K562 (cell line): Measurements from ENCODE around the gene EIF3I. TPM values are rescaled to one million over a fixed set of nuclear protein-coding genes. Genes with fewer than 3 reads are reported as not detected.

Source experiments
- ATAC-seq: fragments of 200-7000 bp; cut with Tn5 transposase; 3 replicates; pipeline ENCODE4 v1.9.1; 2020; ENCODE audit warnings: moderate library complexity
- BruUV-seq: library from RNA; stranded (reverse); fragments of 400-500 nt; replicated peaks from 2 replicates; lab custom pipeline; 2021; lab: Mats Ljungman, UMichigan
- CTCF ChIA-PET: fragments of 300-600 bp; formaldehyde crosslinking; extraction: SDS; loops from one replicate; lab custom pipeline; 2021; ENCODE audit warnings: low intra/inter-chr PET ratio; lab: Yijun Ruan, JAX
- POLR2A ChIA-PET: fragments of 300-600, 350-650 bp; sonication (Branson Sonifier 250); formaldehyde crosslinking; extraction: SDS; loops from one replicate; lab custom pipeline; 2021; ENCODE audit warnings: antibody characterized with exemption, inconsistent platforms; lab: Yijun Ruan, JAX
- DNase-seq, 4 experiments: peaks; one replicate each; pipeline versions ENCODE4 v3.0.0 to v3.0.0-alpha.2; 2011 to 2018; ENCODE audit warnings: low spot score in 3 of 4, mixed read lengths in 3 of 4; ENCODE audit errors: extremely low read depth in 1 of 4
- FAIRE-seq: peaks from 2 replicates; lab custom pipeline; 2011; peaks lifted over from hg19 to GRCh38; lab: Jason Lieb, UNC
- H2AFZ ChIP-seq: 2 replicates; pipeline ENCODE4 v1.6.0; 2011; ENCODE audit warnings: low read depth, low read length, control low read depth, inconsistent platforms
- H3K27ac ChIP-seq: fragments of 200-600 bp; 3 replicates; pipeline ENCODE4 v1.8.0; 2011; ENCODE audit warnings: low read depth, mild to moderate bottlenecking, control low read depth, inconsistent platforms, low read length, moderate library complexity, mixed read lengths; ENCODE audit errors: extremely low read depth
- H3K27me3 ChIP-seq, 2 experiments: fragments of 300-600 bp in 1 of 2; 2 replicates in 1 of 2; 3 replicates in 1 of 2; pipeline versions ENCODE4 v1.6.0 to v1.8.0; 2011; ENCODE audit warnings: inconsistent platforms in 2 of 2, low read length in 2 of 2, mild to moderate bottlenecking in 1 of 2, mixed read lengths in 1 of 2, moderate library complexity in 1 of 2; ENCODE audit not compliant: control insufficient read depth in 2 of 2, insufficient read depth in 2 of 2
- H3K36me3 ChIP-seq: fragments of 300-600 bp; 3 replicates; pipeline ENCODE4 v1.8.0; 2011; ENCODE audit warnings: mild to moderate bottlenecking, low read length, inconsistent platforms; ENCODE audit not compliant: control insufficient read depth, insufficient read depth
- H3K4me1 ChIP-seq, 2 experiments: fragments of 200-600 bp in 1 of 2; replicated peaks in 1 of 2; 2 replicates in 1 of 2; 3 replicates in 1 of 2; pipeline versions ENCODE4 v1.5.1 to v1.8.0; 2011; ENCODE audit warnings: inconsistent platforms in 2 of 2, low read length in 2 of 2, mild to moderate bottlenecking in 1 of 2, mixed read lengths in 1 of 2, moderate library complexity in 1 of 2; ENCODE audit not compliant: control insufficient read depth in 2 of 2, insufficient read depth in 2 of 2
- H3K4me2 ChIP-seq: 2 replicates; pipeline ENCODE4 v1.6.1; 2011; ENCODE audit warnings: low read length, control low read depth, inconsistent platforms, mixed read lengths; ENCODE audit not compliant: insufficient read depth
- H3K4me3 ChIP-seq: fragments of 200-600 bp; sonication (generic), shearing (Covaris generic); 2 replicates; pipeline ENCODE4 v1.5.1; 2016; ENCODE audit warnings: control low read depth, inconsistent platforms
- H3K79me2 ChIP-seq: fragments of 200-600 bp; 3 replicates; pipeline ENCODE4 v1.8.0; 2011; ENCODE audit warnings: low read length, inconsistent platforms; ENCODE audit not compliant: control insufficient read depth, insufficient read depth
- H3K9ac ChIP-seq, 2 experiments: 2 replicates each; pipeline versions ENCODE4 v1.6.0 to v1.6.1; 2011; ENCODE audit warnings: low read depth in 2 of 2, low read length in 2 of 2, control low read depth in 1 of 2, inconsistent platforms in 1 of 2, mild to moderate bottlenecking in 1 of 2, mixed read lengths in 1 of 2; ENCODE audit not compliant: insufficient read depth in 1 of 2
- H3K9me1 ChIP-seq: one replicate; pipeline ENCODE4 v1.6.0; 2011; ENCODE audit warnings: inconsistent platforms, mild to moderate bottlenecking, low read length, moderate library complexity; ENCODE audit not compliant: control insufficient read depth, insufficient read depth
- H3K9me3 ChIP-seq: replicated peaks from 2 replicates; pipeline ENCODE4 v1.5.1; 2011; ENCODE audit warnings: low read depth, low read length, inconsistent platforms; ENCODE audit not compliant: control insufficient read depth, insufficient read depth
- H4K20me1 ChIP-seq: replicated peaks from 2 replicates; pipeline ENCODE4 v1.6.1; 2011; ENCODE audit warnings: low read length, inconsistent platforms, mixed read lengths; ENCODE audit not compliant: control insufficient read depth, insufficient read depth
- HNRNPL ChIP-seq: fragments of 200-400 bp; formaldehyde crosslinking; IDR thresholded peaks from 2 replicates; pipeline ENCODE4 v1.6.1; 2017; ENCODE audit warnings: low read depth, mild to moderate bottlenecking, low read length
- WGBS: fragments of 100-300 bp; shearing (Covaris generic); methylation state at CpG from one replicate; pipeline ENCODE4 v1.1.6; 2016; ENCODE audit warnings: low coverage, mixed read lengths; ENCODE audit not compliant: insufficient coverage; ENCODE audit errors: missing lambda C conversion rate; 5-methylcytosine and 5-hydroxymethylcytosine counted together
- in situ Hi-C: fragments of 300-500 bp; cut with MboI; formaldehyde crosslinking; loops from 4 replicates; pipeline ENCODE4 v1.15.0; 2018; ENCODE audit warnings: inconsistent platforms, mixed read lengths
- intact Hi-C: fragments of 100-400 bp; cut with micrococcal nuclease; formaldehyde crosslinking; loops from 2 replicates; pipeline ENCODE4 v1.14.2; 2022
- polyA plus RNA-seq, 8 experiments: library from polyadenylated mRNA; depleted of rRNA in 4 of 8; stranded (reverse) in 5 of 8; unstranded in 3 of 8; fragments of >200 nt; fragmentation: Nextera tagmentation in 2 of 8; fragmentation: Illumina TruSeq in 1 of 8; extraction: Ambion mirVana in 2 of 8; extraction: Trizol in 1 of 8; gene quantifications; 2 replicates each; pipeline versions ENCODE4 v1.2.1 to v1.2.3, GENCODE V29; 2011 to 2014; ENCODE audit warnings: inconsistent platforms in 1 of 8, missing spikeins in 1 of 8
- total RNA-seq, 7 experiments: library from RNA; depleted of rRNA in 6 of 7; stranded (reverse); fragments of >200 nt in 6 of 7; fragmentation: Illumina TruSeq in 2 of 7; extraction: Trizol in 2 of 7; gene quantifications; 2 replicates each; pipeline versions ENCODE4 v1.2.1 to v1.2.3, GENCODE V29; 2011 to 2021; ENCODE audit warnings: low replicate concordance in 1 of 7
- TF ChIP-seq, protein P1 (sequence below): sonication (generic); formaldehyde crosslinking; IDR thresholded peaks from 2 replicates; pipeline ENCODE4 v1.8.0; 2023; ENCODE audit warnings: missing genetic modification reagents, mild to moderate bottlenecking, borderline replicate concordance
- TF ChIP-seq, protein P2 (sequence below): sonication (generic); formaldehyde crosslinking; IDR thresholded peaks from 2 replicates; pipeline ENCODE4 v1.8.1; 2023; ENCODE audit warnings: mild to moderate bottlenecking, missing genetic modification reagents

Gene EIF3I
- total and polyA plus RNA-seq, 9 of the 15 experiments (the other 6 are each of a cell fraction or from before 2014, with no cell fraction given) = 414 to 1,526 (median 635) TPM

DNA sequence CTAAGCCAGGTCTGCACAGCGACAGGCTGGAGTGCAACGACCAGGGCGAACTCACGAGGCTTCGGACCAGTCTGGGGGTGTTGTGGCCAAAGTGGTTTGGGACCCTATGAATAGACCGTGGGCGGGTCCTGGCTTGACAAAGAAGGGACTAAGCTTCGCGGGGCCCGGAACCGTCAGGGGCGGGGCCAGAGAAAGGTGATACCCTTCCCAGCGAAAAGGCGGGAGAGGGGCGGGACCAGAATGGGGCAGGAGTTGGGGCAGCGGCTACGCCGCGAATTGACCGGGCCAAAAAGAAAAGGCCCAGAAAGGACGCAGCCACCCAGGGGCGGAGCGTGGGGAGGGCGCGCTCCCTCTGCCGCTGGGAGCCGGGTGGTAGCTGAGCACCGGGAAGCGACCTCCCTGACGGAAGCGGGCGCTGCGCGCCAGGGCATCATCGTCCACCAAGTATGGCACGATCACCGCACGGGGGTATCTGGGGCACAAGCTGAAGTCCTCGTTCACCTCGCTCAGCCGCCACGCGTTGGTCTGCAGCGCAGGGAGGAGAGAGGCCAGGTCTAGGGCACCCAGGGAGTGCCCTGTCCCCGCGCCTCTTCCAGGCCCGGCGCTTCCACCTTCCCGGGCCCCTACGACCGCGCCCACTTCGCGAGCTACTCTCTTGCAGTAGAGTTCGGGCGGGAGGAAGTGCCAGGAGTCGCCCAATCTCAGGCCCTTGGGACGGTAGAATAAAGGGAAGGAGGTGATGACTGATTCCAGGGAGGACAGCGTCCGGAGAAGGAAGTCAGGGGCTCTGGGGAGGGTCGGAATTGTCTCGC lies 18.1 kb downstream of the EIF3I start:
- no peak overlapping the region for H3K27ac ChIP-seq
- BruUV-seq = no TSS peak
- H4K20me1 ChIP-seq = no peaks in the 10 kb centered on the region
- H3K9ac ChIP-seq = peak overlapping the region in 1 of 2 experiments; percentile 7; a peak in 1 of 4 replicates
- H3K4me3 ChIP-seq = no peak overlapping the region
- intact Hi-C loops = no loop called here
- no peak overlapping the region; the same call in 1 of the 2 replicates for H2AFZ ChIP-seq
- ATAC-seq (no peak), FAIRE-seq (no peak), DNase-seq (no peak)
- no peaks in the 10 kb centered on the region for H3K79me2 ChIP-seq
- POLR2A ChIA-PET = interaction anchor here (0.6 to 1.3 kb wide), 5 partner anchors 8 to 41 kb away, joined by 3 to 6 read pairs (median 4); no protein-coding TSS in a partner anchor
- no peaks in the 10 kb centered on the region for H3K9me3 ChIP-seq
- CTCF ChIA-PET = no interaction called here
- TF ChIP-seq, protein P1, sequence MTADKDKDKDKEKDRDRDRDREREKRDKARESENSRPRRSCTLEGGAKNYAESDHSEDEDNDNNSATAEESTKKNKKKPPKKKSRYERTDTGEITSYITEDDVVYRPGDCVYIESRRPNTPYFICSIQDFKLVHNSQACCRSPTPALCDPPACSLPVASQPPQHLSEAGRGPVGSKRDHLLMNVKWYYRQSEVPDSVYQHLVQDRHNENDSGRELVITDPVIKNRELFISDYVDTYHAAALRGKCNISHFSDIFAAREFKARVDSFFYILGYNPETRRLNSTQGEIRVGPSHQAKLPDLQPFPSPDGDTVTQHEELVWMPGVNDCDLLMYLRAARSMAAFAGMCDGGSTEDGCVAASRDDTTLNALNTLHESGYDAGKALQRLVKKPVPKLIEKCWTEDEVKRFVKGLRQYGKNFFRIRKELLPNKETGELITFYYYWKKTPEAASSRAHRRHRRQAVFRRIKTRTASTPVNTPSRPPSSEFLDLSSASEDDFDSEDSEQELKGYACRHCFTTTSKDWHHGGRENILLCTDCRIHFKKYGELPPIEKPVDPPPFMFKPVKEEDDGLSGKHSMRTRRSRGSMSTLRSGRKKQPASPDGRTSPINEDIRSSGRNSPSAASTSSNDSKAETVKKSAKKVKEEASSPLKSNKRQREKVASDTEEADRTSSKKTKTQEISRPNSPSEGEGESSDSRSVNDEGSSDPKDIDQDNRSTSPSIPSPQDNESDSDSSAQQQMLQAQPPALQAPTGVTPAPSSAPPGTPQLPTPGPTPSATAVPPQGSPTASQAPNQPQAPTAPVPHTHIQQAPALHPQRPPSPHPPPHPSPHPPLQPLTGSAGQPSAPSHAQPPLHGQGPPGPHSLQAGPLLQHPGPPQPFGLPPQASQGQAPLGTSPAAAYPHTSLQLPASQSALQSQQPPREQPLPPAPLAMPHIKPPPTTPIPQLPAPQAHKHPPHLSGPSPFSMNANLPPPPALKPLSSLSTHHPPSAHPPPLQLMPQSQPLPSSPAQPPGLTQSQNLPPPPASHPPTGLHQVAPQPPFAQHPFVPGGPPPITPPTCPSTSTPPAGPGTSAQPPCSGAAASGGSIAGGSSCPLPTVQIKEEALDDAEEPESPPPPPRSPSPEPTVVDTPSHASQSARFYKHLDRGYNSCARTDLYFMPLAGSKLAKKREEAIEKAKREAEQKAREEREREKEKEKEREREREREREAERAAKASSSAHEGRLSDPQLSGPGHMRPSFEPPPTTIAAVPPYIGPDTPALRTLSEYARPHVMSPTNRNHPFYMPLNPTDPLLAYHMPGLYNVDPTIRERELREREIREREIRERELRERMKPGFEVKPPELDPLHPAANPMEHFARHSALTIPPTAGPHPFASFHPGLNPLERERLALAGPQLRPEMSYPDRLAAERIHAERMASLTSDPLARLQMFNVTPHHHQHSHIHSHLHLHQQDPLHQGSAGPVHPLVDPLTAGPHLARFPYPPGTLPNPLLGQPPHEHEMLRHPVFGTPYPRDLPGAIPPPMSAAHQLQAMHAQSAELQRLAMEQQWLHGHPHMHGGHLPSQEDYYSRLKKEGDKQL (CRISPR knock-in tag) = no peak
- TF ChIP-seq HNRNPL = 0 out of 2 replicates have a peak, but pooled peaks have one; percentile 24
- TF ChIP-seq, protein P2, sequence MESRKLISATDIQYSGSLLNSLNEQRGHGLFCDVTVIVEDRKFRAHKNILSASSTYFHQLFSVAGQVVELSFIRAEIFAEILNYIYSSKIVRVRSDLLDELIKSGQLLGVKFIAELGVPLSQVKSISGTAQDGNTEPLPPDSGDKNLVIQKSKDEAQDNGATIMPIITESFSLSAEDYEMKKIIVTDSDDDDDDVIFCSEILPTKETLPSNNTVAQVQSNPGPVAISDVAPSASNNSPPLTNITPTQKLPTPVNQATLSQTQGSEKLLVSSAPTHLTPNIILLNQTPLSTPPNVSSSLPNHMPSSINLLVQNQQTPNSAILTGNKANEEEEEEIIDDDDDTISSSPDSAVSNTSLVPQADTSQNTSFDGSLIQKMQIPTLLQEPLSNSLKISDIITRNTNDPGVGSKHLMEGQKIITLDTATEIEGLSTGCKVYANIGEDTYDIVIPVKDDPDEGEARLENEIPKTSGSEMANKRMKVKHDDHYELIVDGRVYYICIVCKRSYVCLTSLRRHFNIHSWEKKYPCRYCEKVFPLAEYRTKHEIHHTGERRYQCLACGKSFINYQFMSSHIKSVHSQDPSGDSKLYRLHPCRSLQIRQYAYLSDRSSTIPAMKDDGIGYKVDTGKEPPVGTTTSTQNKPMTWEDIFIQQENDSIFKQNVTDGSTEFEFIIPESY (CRISPR knock-in tag) = peak; percentile 70; the same call in 1 of the 2 replicates
- H3K9me1 ChIP-seq = no peaks in the 10 kb centered on the region
- in situ Hi-C loops = no loop called here
- H3K36me3 ChIP-seq = no peaks in the 10 kb centered on the region
- H3K4me1 ChIP-seq = peaks cover 23 to 26% of the 10 kb centered on the region in 2 experiments; a peak in 4 of 5 replicates
- no peak overlapping the region for H3K4me2 ChIP-seq
- no peaks in the 10 kb centered on the region for H3K27me3 ChIP-seq
- 87% methylated on average over 52 of the region's 62 CpGs for WGBS
